SU-DHL-6 (cell line): ENCODE results near the gene DMD.

Experiments used
- CTCF ChIP-seq: fragments of 200-600 bp; sonication (generic); IDR thresholded peaks from one replicate; pipeline ENCODE4 v1.5.1; 2017; ENCODE audit warnings: antibody characterized with exemption, mild to moderate bottlenecking, low read length, moderate library complexity; ENCODE audit not compliant: insufficient read depth, poor library complexity, severe bottlenecking
- EZH2phosphoT487 ChIP-seq: fragments of 200-600 bp; sonication (generic), shearing (Covaris generic); conservative IDR thresholded peaks from 2 replicates; pipeline ENCODE4 v1.6.1; 2018; ENCODE audit warnings: mild to moderate bottlenecking, antibody characterized with exemption, low read length, moderate library complexity, mixed read lengths

GRCh38 chrX:31845003-31845402 is 1366.3 kb downstream of the DMD start:
- TF ChIP-seq CTCF (no peak), EZH2phosphoT487 (no peak)
